Uterus (tissue), 4 donors: ENCODE measurements around the gene HPCAL4. TPM values are rescaled to one million over a fixed set of nuclear protein-coding genes. Genes with fewer than 3 reads are reported as not detected.

Source experiments
- DNase-seq, 2 donors: peaks; one replicate each; pipeline ENCODE4 v3.0.0-alpha.2; 2019 to 2020
- H3K27ac ChIP-seq, 2 donors: fragments of 200-600 bp; sonication (generic); 1 replicate in 1 of 2; 2 replicates in 1 of 2; pipeline ENCODE4 v1.5.1; 2016 to 2018
- H3K27me3 ChIP-seq, 2 donors: fragments of 200-600 bp; sonication (generic); one replicate each; pipeline ENCODE4 v1.5.1; 2018 to 2019; ENCODE audit warnings: control low read depth in 1 of 2
- H3K36me3 ChIP-seq, 2 donors: fragments of 200-600 bp; sonication (generic); one replicate each; pipeline ENCODE4 v1.5.1; 2019; ENCODE audit warnings: control low read depth in 1 of 2
- H3K4me1 ChIP-seq, 2 donors: fragments of 200-600 bp; sonication (generic); one replicate each; pipeline ENCODE4 v1.5.1; 2018 to 2019; ENCODE audit warnings: control low read depth in 1 of 2
- H3K4me3 ChIP-seq, 2 donors: fragments of 200-600 bp; sonication (generic); 1 replicate in 1 of 2; 2 replicates in 1 of 2; pipeline ENCODE4 v1.5.1; 2018 to 2019; ENCODE audit warnings: mild to moderate bottlenecking in 1 of 2
- H3K9me3 ChIP-seq, 2 donors: fragments of 200-600 bp; sonication (generic); one replicate each; pipeline ENCODE4 v1.5.1; 2019; ENCODE audit warnings: control low read depth in 1 of 2
- CTCF ChIP-seq, 4 experiments: fragments of 200-600 bp in 2 of 4; fragments of 450-650 bp in 2 of 4; sonication (generic) in 2 of 4; IDR thresholded peaks; one replicate each; pipeline ENCODE4 v1.5.1; 2016 to 2019; ENCODE audit warnings: antibody characterized with exemption in 4 of 4, mild to moderate bottlenecking in 2 of 4, moderate library complexity in 1 of 4
- POLR2A ChIP-seq, 2 donors: fragments of 450-650 bp; IDR thresholded peaks; one replicate each; pipeline ENCODE4 v1.6.1; 2016; ENCODE audit warnings: antibody characterized with exemption in 2 of 2, mild to moderate bottlenecking in 1 of 2, moderate library complexity in 1 of 2
- intact Hi-C: fragments of 100-400 bp; cut with DNase I; formaldehyde crosslinking; loops from one replicate; pipeline ENCODE4 v1.15.1; 2023; ENCODE audit warnings: low total_unique reads
- total RNA-seq, 4 donors: library from RNA; depleted of rRNA in 3 of 4; stranded (reverse); fragments of >200 nt in 3 of 4; gene quantifications; one replicate each; pipeline versions ENCODE4 v1.1.0 to v1.2.4, GENCODE V29; 2014 to 2023
- donor health status: DM: yes; HTN: yes; CAD: no.

The HPCAL4 gene
- total RNA-seq, 4 donors from 2014 or later = 0.24 to 3.9 TPM; not detected in 2

GRCh38 chr1:39680751-39681150 lies 10.5 kb downstream of the HPCAL4 start:
- DNase-seq = no peak
- Histone ChIP-seq H3K27ac (no peak overlapping the region), H3K36me3 (no peaks in the 10 kb centered on the region), H3K4me3 (no peak overlapping the region), H3K9me3 (no peaks in the 10 kb centered on the region), H3K4me1 (no peaks in the 10 kb centered on the region), H3K27me3 (peaks cover 0 to 9% of the 10 kb centered on the region in 2 donors)
- intact Hi-C loops = no loop called here
- TF ChIP-seq CTCF (IDR thresholded peaks at IDR 0.05) = no peak
- no peak for TF ChIP-seq POLR2A (IDR thresholded peaks at IDR 0.05)

GRCh38 chr1:39679821-39680220 lies 11.4 kb downstream of the HPCAL4 start:
- H3K4me1 ChIP-seq = no peaks in the 10 kb centered on the region
- peaks cover 0 to 8% of the 10 kb centered on the region in 2 donors for H3K27me3 ChIP-seq
- no peaks in the 10 kb centered on the region for H3K36me3 ChIP-seq
- no peak for DNase-seq
- no peak overlapping the region for H3K27ac ChIP-seq
- H3K9me3 ChIP-seq = no peaks in the 10 kb centered on the region
- TF ChIP-seq POLR2A (IDR thresholded peaks at IDR 0.05) = no peak
- no peak for TF ChIP-seq CTCF (IDR thresholded peaks at IDR 0.05)
- intact Hi-C loops = no loop called here
- H3K4me3 ChIP-seq = no peak overlapping the region

GRCh38 chr1:39678889-39679288 lies 12.3 kb downstream of the HPCAL4 start:
- no peaks in the 10 kb centered on the region for H3K9me3 ChIP-seq
- H3K27ac ChIP-seq = no peak overlapping the region
- no peaks in the 10 kb centered on the region for H3K4me1 ChIP-seq
- H3K4me3 ChIP-seq = no peak overlapping the region
- peaks cover 0 to 4% of the 10 kb centered on the region in 2 donors for H3K27me3 ChIP-seq
- no peak for DNase-seq
- H3K36me3 ChIP-seq = no peaks in the 10 kb centered on the region
- TF ChIP-seq CTCF (IDR thresholded peaks at IDR 0.05) (no peak), POLR2A (IDR thresholded peaks at IDR 0.05) (no peak)
- intact Hi-C loops = no loop called here

- H3K27ac ChIP-seq = no peak overlapping the region
- H3K9me3 ChIP-seq = no peaks in the 10 kb centered on the region
- intact Hi-C loops = no loop called here
- DNase-seq = no peak
- no peak for TF ChIP-seq POLR2A (IDR thresholded peaks at IDR 0.05)
- no peak for TF ChIP-seq CTCF (IDR thresholded peaks at IDR 0.05)
- H3K27me3 ChIP-seq = no peaks in the 10 kb centered on the region
- no peaks in the 10 kb centered on the region for H3K4me1 ChIP-seq
- H3K36me3 ChIP-seq = no peaks in the 10 kb centered on the region
- H3K4me3 ChIP-seq = no peak overlapping the region
These were observed 13.6 kb downstream of the HPCAL4 start for GRCh38 chr1:39677645-39678044.

- intact Hi-C loops = no loop called here
- no peaks in the 10 kb centered on the region for H3K27me3 ChIP-seq
- no peaks in the 10 kb centered on the region for H3K4me1 ChIP-seq
- no peaks in the 10 kb centered on the region for H3K36me3 ChIP-seq
- DNase-seq = no peak
- no peaks in the 10 kb centered on the region for H3K9me3 ChIP-seq
- H3K4me3 ChIP-seq = no peak overlapping the region
- TF ChIP-seq POLR2A (IDR thresholded peaks at IDR 0.05) = no peak
- TF ChIP-seq CTCF (IDR thresholded peaks at IDR 0.05) = no peak
- H3K27ac ChIP-seq = no peak overlapping the region
These were observed 14.2 kb downstream of the HPCAL4 start for GRCh38 chr1:39676948-39677548.
